Panc1 (cell line): ENCODE measurements around the gene TMTC1. TPM values are rescaled to one million over a fixed set of nuclear protein-coding genes. Genes with fewer than 3 reads are reported as not detected.

Experiments used
- ATAC-seq: fragments of 200-7000 bp; cut with Tn5 transposase; 2 replicates; pipeline ENCODE4 v1.9.1; 2020; ENCODE audit warnings: mild to moderate bottlenecking, moderate library complexity
- BruUV-seq: library from RNA; stranded (reverse); fragments of 400-500 nt; replicated peaks from 2 replicates; lab custom pipeline; 2021; lab: Mats Ljungman, UMichigan
- CTCF ChIA-PET: fragments of 300-600 bp; sonication (Branson Sonifier 250); formaldehyde crosslinking; loops from one replicate; lab custom pipeline; 2022; ENCODE audit warnings: antibody characterized with exemption; lab: Charles Lee
- POLR2A ChIA-PET: fragments of 300-600 bp; sonication (Branson Sonifier 250); formaldehyde crosslinking; loops from one replicate; lab custom pipeline; 2022; ENCODE audit warnings: antibody characterized with exemption; lab: Charles Lee
- DNase-seq: peaks from one replicate; pipeline ENCODE4 v3.0.0-alpha.2; 2010; ENCODE audit warnings: low read depth, low spot score
- H3K27ac ChIP-seq: 2 replicates; pipeline ENCODE4 v1.5.1; 2011; ENCODE audit warnings: mild to moderate bottlenecking, low read length, inconsistent platforms
- H3K27me3 ChIP-seq: fragments of 200-500 bp; sonication (Bioruptor generic); 2 replicates; pipeline ENCODE4 v1.6.0; 2014; ENCODE audit warnings: low read length, inconsistent platforms; ENCODE audit not compliant: control insufficient read depth, insufficient read depth
- H3K36me3 ChIP-seq: fragments of 200-500 bp; sonication (Bioruptor generic); 2 replicates; pipeline ENCODE4 v1.5.1; 2014; ENCODE audit warnings: inconsistent platforms, mild to moderate bottlenecking, low read length, moderate library complexity; ENCODE audit not compliant: control insufficient read depth, insufficient read depth
- H3K4me1 ChIP-seq: 2 replicates; pipeline ENCODE4 v1.5.1; 2011; ENCODE audit warnings: inconsistent platforms, mild to moderate bottlenecking, low read length, moderate library complexity; ENCODE audit not compliant: control insufficient read depth, insufficient read depth
- H3K4me3 ChIP-seq, 2 experiments: 2 replicates each; pipeline ENCODE4 v1.5.1; 2011 to 2012; ENCODE audit warnings: low read depth in 2 of 2, low read length in 2 of 2, mild to moderate bottlenecking in 2 of 2, inconsistent platforms in 1 of 2, moderate library complexity in 1 of 2
- H3K9me3 ChIP-seq: fragments of 200-500 bp; sonication (Bioruptor generic); 2 replicates; pipeline ENCODE4 v1.5.1; 2014; ENCODE audit warnings: low read depth, mild to moderate bottlenecking, inconsistent platforms, low read length, moderate library complexity; ENCODE audit not compliant: control insufficient read depth, insufficient read depth
- POLR2AphosphoS5 ChIP-seq: IDR thresholded peaks from 2 replicates; pipeline ENCODE4 v1.6.1; 2012; ENCODE audit warnings: mild to moderate bottlenecking, low read depth, low read length, moderate library complexity
- SIN3A ChIP-seq: IDR thresholded peaks from 2 replicates; pipeline ENCODE4 v1.6.1; 2012; ENCODE audit warnings: low read depth, mild to moderate bottlenecking, low read length, moderate library complexity, borderline replicate concordance; ENCODE audit not compliant: insufficient read depth
- TCF7L2 ChIP-seq: IDR thresholded peaks from 2 replicates; pipeline ENCODE4 v1.6.1; 2011; ENCODE audit warnings: mild to moderate bottlenecking, low read depth, low read length, inconsistent platforms
- in situ Hi-C: cut with HindIII; loops from 2 replicates; pipeline ENCODE4 v1.10.0; 2016; ENCODE audit warnings: low sequenced_read_pairs, low pct_unique_long_range_greater_than_20kb
- intact Hi-C: fragments of 100-400 bp; cut with micrococcal nuclease; formaldehyde crosslinking; loops from one replicate; pipeline ENCODE4 v1.10.0; 2022; ENCODE audit not compliant: unreplicated experiment
- total RNA-seq: library from RNA; stranded (reverse); gene quantifications from one replicate; pipeline ENCODE4 v1.2.1, GENCODE V29; 2021; ENCODE audit not compliant: unreplicated experiment
- TF ChIP-seq, protein P1 (sequence below), 2 experiments: IDR thresholded peaks; 2 replicates each; pipeline ENCODE4 v1.6.1; 2011 to 2012; ENCODE audit warnings: low read depth in 2 of 2, control low read depth in 1 of 2, low read length in 1 of 2, mild to moderate bottlenecking in 1 of 2, moderate library complexity in 1 of 2; ENCODE audit not compliant: insufficient read depth in 1 of 2
- TF ChIP-seq, protein P2 (sequence below): fragments of 450-650 bp; IDR thresholded peaks from 2 replicates; pipeline ENCODE4 v1.5.1; 2017; ENCODE audit warnings: mild to moderate bottlenecking

TMTC1 gene
- total RNA-seq, 1 experiment from 2014 or later = 0.28 TPM

GRCh38 chr12:29460082-29460481 lies 323.7 kb downstream of the TMTC1 start:
- DNase-seq (no peak), ATAC-seq (no peak)
- no peaks in the 10 kb centered on the region for H3K4me1 ChIP-seq
- no TSS peak for BruUV-seq
- no peak overlapping the region for H3K27ac ChIP-seq
- ChIA-PET CTCF (no interaction called here), POLR2A (no interaction called here)
- intact Hi-C loops (no loop called here), in situ Hi-C loops (no loop called here)
- TF ChIP-seq SIN3A (no peak), POLR2AphosphoS5 (no peak), TCF7L2 (no peak)
- TF ChIP-seq, protein P1, sequence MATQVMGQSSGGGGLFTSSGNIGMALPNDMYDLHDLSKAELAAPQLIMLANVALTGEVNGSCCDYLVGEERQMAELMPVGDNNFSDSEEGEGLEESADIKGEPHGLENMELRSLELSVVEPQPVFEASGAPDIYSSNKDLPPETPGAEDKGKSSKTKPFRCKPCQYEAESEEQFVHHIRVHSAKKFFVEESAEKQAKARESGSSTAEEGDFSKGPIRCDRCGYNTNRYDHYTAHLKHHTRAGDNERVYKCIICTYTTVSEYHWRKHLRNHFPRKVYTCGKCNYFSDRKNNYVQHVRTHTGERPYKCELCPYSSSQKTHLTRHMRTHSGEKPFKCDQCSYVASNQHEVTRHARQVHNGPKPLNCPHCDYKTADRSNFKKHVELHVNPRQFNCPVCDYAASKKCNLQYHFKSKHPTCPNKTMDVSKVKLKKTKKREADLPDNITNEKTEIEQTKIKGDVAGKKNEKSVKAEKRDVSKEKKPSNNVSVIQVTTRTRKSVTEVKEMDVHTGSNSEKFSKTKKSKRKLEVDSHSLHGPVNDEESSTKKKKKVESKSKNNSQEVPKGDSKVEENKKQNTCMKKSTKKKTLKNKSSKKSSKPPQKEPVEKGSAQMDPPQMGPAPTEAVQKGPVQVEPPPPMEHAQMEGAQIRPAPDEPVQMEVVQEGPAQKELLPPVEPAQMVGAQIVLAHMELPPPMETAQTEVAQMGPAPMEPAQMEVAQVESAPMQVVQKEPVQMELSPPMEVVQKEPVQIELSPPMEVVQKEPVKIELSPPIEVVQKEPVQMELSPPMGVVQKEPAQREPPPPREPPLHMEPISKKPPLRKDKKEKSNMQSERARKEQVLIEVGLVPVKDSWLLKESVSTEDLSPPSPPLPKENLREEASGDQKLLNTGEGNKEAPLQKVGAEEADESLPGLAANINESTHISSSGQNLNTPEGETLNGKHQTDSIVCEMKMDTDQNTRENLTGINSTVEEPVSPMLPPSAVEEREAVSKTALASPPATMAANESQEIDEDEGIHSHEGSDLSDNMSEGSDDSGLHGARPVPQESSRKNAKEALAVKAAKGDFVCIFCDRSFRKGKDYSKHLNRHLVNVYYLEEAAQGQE (IDR thresholded peaks at IDR 0.05; ENCODE audit: insufficient read depth in 1 of 2, low read depth in 2 of 2, low read length in 1 of 2) = no peak
- TF ChIP-seq, protein P2, sequence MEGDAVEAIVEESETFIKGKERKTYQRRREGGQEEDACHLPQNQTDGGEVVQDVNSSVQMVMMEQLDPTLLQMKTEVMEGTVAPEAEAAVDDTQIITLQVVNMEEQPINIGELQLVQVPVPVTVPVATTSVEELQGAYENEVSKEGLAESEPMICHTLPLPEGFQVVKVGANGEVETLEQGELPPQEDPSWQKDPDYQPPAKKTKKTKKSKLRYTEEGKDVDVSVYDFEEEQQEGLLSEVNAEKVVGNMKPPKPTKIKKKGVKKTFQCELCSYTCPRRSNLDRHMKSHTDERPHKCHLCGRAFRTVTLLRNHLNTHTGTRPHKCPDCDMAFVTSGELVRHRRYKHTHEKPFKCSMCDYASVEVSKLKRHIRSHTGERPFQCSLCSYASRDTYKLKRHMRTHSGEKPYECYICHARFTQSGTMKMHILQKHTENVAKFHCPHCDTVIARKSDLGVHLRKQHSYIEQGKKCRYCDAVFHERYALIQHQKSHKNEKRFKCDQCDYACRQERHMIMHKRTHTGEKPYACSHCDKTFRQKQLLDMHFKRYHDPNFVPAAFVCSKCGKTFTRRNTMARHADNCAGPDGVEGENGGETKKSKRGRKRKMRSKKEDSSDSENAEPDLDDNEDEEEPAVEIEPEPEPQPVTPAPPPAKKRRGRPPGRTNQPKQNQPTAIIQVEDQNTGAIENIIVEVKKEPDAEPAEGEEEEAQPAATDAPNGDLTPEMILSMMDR = no peak
- no peak overlapping the region for H3K4me3 ChIP-seq
- no peaks in the 10 kb centered on the region for H3K27me3 ChIP-seq
- no peaks in the 10 kb centered on the region for H3K36me3 ChIP-seq
- H3K9me3 ChIP-seq = no peaks in the 10 kb centered on the region

DNA sequence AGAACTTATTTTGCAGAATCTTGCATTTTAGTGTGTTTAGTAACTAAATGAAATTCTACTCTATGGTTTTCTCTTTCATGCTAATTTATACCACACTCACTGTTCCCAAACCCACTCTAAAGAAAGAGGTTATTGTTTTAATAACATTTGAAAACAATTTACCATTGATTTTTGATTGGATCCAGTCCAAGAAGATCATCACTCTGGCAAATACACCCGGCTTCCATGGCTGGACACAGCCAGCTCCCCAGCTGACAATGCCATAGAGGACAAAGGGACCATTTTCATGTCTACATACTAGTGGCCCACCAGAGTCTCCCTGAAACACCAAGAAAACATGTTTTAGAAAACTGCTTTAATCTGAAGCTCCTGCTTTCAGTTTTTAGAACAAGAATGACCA lies 328.7 kb downstream of the TMTC1 start:
- CTCF ChIA-PET = no interaction called here
- no TSS peak for BruUV-seq
- in situ Hi-C loops = no loop called here
- POLR2A ChIA-PET = no interaction called here
- intact Hi-C loops = no loop called here
- no peaks in the 10 kb centered on the region for H3K4me1 ChIP-seq
- H3K9me3 ChIP-seq = no peaks in the 10 kb centered on the region
- H3K27ac ChIP-seq = no peak overlapping the region
- H3K4me3 ChIP-seq = no peak overlapping the region
- no peaks in the 10 kb centered on the region for H3K27me3 ChIP-seq
- TF ChIP-seq, protein P2 = no peak
- TF ChIP-seq SIN3A (no peak), POLR2AphosphoS5 (no peak)
- ATAC-seq (no peak), DNase-seq (no peak)
- H3K36me3 ChIP-seq = no peaks in the 10 kb centered on the region
